Activated naive CD8-positive, alpha-beta T cell treated with anti-CD3 and anti-CD28 coated beads, Interleukin-2, amount 10 ng/mL, durations not matched to agents 7 days and 5 days (primary cell): ENCODE results near the gene HRH1. TPM values are rescaled to one million over a fixed set of nuclear protein-coding genes. Genes with fewer than 3 reads are reported as not detected.

Source experiments
- ATAC-seq: fragments of 150-1000 bp; cut with Tn5 transposase; one replicate; pipeline ENCODE4 v1.10.0; 2021; ENCODE audit warnings: low read depth, moderate library complexity
- POLR2A ChIA-PET: fragments of 350-600 bp; sonication (Branson Sonifier 250); formaldehyde crosslinking; loops from one replicate; lab custom pipeline; 2021; ENCODE audit warnings: antibody characterized with exemption; lab: Charles Lee
- DNase-seq: peaks from one replicate; pipeline ENCODE4 v3.0.0; 2021
- H3K27ac Mint-ChIP-seq: one replicate; pipeline ENCODE4 v1.8.0; 2022; ENCODE audit warnings: mild to moderate bottlenecking, mixed read lengths
- H3K27me3 Mint-ChIP-seq: one replicate; pipeline ENCODE4 v1.8.0; 2022; ENCODE audit warnings: mild to moderate bottlenecking, moderate library complexity, mixed read lengths
- H3K36me3 Mint-ChIP-seq: one replicate; pipeline ENCODE4 v1.8.0; 2021; ENCODE audit warnings: mild to moderate bottlenecking, mixed read lengths
- H3K4me1 Mint-ChIP-seq: one replicate; pipeline ENCODE4 v1.8.0; 2021; ENCODE audit warnings: mixed read lengths
- H3K4me3 Mint-ChIP-seq: one replicate; pipeline ENCODE4 v1.8.0; 2022; ENCODE audit warnings: mild to moderate bottlenecking, moderate library complexity, mixed read lengths
- H3K9me3 Mint-ChIP-seq: one replicate; pipeline ENCODE4 v1.8.0; 2021; ENCODE audit warnings: mixed read lengths
- total RNA-seq, 2 experiments: library from RNA; stranded (reverse); gene quantifications; one replicate each; pipeline ENCODE4 v1.2.3, GENCODE V29; 2021

Gene HRH1
- total RNA-seq, 2 experiments from 2014 or later, result 0.36 to 0.45 TPM

DNA sequence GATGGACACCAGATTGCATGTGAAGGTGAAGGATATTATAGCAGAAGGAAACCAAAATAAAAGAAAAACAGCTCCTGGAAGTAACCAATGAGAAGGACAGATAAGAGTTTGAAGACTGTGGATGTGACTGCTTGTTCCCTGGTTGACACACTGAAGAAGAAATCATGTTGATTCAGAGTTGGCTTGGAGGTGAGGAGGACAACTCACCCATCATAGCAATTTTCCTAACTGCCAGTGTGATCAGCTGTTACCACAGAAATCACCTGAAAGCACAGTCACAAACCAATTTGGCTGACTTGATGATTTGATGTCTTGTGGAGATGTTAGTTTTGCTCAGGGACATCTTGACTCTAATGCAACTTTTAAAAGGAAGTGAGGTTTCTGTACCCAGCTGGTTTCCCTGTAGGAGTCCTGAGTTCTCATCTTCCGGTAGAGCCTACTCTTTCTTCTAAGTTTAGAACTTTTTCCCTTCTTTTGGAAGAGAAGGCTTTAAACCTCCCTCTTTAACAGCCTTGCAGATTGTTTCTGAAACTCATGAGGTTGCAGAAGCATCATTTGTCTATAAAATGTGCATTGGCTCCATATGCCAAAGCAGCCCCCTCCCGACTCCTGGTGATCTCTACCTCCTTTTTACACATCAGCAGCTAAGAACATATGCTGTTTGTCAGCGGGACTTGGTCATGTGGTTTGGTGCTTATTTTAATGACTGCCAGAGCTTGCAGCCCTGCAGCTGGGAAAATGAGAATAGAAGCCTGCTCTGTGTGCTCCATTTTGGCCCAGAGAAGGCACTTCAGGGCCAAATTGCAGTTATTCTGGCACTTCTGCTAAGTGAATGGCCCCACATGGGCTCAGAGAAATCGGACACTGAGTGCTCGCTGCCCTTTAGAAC is 128.2 kb downstream of the HRH1 start:
- POLR2A ChIA-PET, result interaction anchor here (1.9 kb wide), 1 partner anchor 10 kb away, joined by 8 read pairs; the partner anchor contains the start of gene ATG7
- no peak overlapping the region for H3K4me3 Mint-ChIP-seq
- ATAC-seq, result no peak
- H3K4me1 Mint-ChIP-seq, result peaks cover 11% of the 10 kb centered on the region
- no peak overlapping the region for H3K27ac Mint-ChIP-seq
- peaks cover 24% of the 10 kb centered on the region for H3K36me3 Mint-ChIP-seq
- no peak for DNase-seq
- H3K9me3 Mint-ChIP-seq, result no peaks in the 10 kb centered on the region
- no peaks in the 10 kb centered on the region for H3K27me3 Mint-ChIP-seq

DNA sequence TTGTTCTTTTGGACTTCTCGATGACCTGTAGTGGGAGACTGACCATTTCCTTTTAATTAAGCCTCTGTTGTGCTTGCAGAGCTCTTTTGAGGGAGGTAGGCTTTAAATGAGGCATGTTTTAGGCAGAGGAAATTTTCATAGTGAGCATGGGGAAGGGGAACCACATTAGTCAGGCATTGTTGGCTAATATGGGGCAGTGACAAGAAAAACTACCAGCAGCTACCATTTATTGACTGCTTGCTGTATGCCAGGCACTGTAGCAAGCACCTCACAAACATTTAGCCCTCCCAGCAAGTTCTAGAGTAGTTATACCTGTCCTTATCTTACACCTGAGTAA is 128.8 kb downstream of the HRH1 start:
- ATAC-seq (no peak), DNase-seq (no peak)
- no peak overlapping the region for H3K4me3 Mint-ChIP-seq
- no peaks in the 10 kb centered on the region for H3K27me3 Mint-ChIP-seq
- peaks cover 14% of the 10 kb centered on the region for H3K4me1 Mint-ChIP-seq
- no peak overlapping the region for H3K27ac Mint-ChIP-seq
- no peaks in the 10 kb centered on the region for H3K9me3 Mint-ChIP-seq
- peaks cover 22% of the 10 kb centered on the region for H3K36me3 Mint-ChIP-seq
- POLR2A ChIA-PET, result no interaction called here

DNA sequence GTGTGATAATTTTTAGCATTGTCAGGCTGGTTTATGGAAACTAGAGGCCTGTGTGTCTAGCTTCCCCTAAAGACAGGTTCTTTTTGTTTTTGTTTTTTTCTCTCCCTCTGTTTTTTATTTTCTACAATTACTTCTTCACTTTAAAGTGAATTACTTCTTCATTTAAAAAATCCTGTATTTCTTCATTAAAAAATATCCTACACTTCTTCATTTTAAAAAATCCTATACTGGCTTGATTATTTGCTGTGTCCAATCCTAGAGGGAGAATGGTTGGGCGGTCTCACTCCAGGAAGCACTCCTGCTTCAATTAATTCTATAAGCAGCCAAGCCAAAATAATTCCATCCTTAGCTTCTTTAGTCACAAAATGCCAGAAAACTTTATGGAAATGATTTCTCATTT is 129.7 kb downstream of the HRH1 start:
- Mint-ChIP-seq H3K9me3 (no peaks in the 10 kb centered on the region), H3K4me1 (peaks cover 19% of the 10 kb centered on the region), H3K4me3 (no peak overlapping the region), H3K36me3 (peaks cover 19% of the 10 kb centered on the region), H3K27ac (no peak overlapping the region), H3K27me3 (no peaks in the 10 kb centered on the region)
- ATAC-seq (no peak), DNase-seq (no peak)
- POLR2A ChIA-PET, result interaction anchor here (9.0 kb wide), 1 partner anchor 11 kb away, joined by 96 read pairs; the partner anchor contains the start of gene ATG7

DNA sequence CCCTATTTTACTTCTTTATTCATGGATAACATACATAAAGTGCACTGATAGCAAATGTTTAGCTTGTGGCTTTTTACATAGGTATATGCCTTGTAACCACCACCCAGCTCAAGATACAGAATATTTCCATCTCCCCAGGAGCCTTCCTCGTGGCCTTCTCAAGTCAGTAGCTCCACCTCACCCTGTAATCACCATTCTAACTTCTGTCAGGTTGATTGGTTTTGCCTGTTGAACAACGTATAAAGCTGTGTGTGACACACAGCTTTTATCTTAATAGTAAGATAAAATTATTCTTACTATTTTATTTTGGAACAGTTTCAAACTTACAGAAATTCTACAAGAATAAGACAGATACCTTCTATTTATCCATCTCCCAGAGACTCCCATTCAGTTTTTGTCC is 131.2 kb downstream of the HRH1 start:
- H3K36me3 Mint-ChIP-seq, result peaks cover 19% of the 10 kb centered on the region
- no peaks in the 10 kb centered on the region for H3K9me3 Mint-ChIP-seq
- no peak overlapping the region for H3K4me3 Mint-ChIP-seq
- POLR2A ChIA-PET, result interaction anchor here (0.7 to 9.0 kb wide), 2 partner anchors 12 to 43 kb away, joined by 5 to 96 read pairs; partner anchors contain the start of gene ATG7
- no peak overlapping the region for H3K27ac Mint-ChIP-seq
- DNase-seq, result no peak
- peaks cover 33% of the 10 kb centered on the region for H3K4me1 Mint-ChIP-seq
- no peak for ATAC-seq
- no peaks in the 10 kb centered on the region for H3K27me3 Mint-ChIP-seq

DNA sequence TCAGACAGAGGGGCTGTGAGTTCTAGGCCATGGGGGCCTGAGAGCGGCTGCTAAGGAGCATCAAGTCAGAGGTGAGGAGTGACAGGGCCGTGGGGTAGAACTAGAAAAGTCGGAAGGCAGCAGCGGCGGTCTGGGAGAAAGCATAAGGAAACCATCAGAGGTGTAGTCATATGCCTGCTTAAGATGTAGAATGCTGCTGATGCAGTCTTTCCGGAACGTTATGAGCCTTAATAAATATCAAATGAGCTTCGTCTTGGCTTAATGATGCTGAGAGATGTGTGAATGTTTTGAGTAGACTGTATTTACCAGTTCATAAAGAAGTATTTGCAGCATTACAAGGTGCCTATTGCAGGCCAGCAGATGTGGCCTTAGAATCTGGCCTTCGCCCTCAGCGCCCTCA is 133.1 kb downstream of the HRH1 start:
- Mint-ChIP-seq H3K9me3 (no peaks in the 10 kb centered on the region), H3K4me3 (no peak overlapping the region), H3K4me1 (peaks cover 44% of the 10 kb centered on the region), H3K27me3 (no peaks in the 10 kb centered on the region), H3K27ac (peak overlapping the region; percentile 17), H3K36me3 (peaks cover 26% of the 10 kb centered on the region)
- ATAC-seq (no peak), DNase-seq (no peak)
- POLR2A ChIA-PET, result interaction anchor here (0.6 to 9.0 kb wide), 2 partner anchors 14 to 1556 kb away, joined by 4 to 96 read pairs; partner anchors contain the start of genes ATG7 and BRPF1

DNA sequence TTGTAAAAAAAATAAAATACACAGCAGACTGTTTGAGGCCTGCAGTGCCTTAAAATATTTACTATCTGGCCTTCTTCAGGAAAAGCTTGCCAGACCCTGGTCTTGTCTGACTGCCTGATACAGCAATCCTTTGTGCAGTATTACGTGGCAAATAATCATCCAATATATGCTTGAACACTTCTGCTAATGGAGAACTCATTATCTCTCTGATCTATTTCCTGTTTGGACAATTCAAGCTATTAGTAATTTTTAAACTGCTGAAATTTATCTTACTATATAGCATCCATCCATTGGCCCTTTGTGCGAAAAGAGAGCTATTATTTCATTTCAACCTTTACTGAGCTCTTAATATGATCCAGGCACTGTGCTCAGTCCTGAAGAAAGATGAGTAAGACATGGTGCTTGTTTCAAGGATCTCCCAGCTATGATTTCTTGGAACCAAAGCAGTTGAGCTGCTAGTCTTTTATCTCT is 133.8 kb downstream of the HRH1 start:
- Mint-ChIP-seq H3K27me3 (no peaks in the 10 kb centered on the region), H3K4me3 (no peak overlapping the region), H3K9me3 (no peaks in the 10 kb centered on the region), H3K27ac (peak overlapping the region; percentile 99), H3K36me3 (peaks cover 26% of the 10 kb centered on the region), H3K4me1 (peaks cover 46% of the 10 kb centered on the region)
- DNase-seq (no peak), ATAC-seq (no peak)
- POLR2A ChIA-PET, result interaction anchor here (0.6 to 9.0 kb wide), 4 partner anchors 12 to 1365 kb away, joined by 3 to 96 read pairs (median 4); partner anchors contain the start of gene ATG7

DNA sequence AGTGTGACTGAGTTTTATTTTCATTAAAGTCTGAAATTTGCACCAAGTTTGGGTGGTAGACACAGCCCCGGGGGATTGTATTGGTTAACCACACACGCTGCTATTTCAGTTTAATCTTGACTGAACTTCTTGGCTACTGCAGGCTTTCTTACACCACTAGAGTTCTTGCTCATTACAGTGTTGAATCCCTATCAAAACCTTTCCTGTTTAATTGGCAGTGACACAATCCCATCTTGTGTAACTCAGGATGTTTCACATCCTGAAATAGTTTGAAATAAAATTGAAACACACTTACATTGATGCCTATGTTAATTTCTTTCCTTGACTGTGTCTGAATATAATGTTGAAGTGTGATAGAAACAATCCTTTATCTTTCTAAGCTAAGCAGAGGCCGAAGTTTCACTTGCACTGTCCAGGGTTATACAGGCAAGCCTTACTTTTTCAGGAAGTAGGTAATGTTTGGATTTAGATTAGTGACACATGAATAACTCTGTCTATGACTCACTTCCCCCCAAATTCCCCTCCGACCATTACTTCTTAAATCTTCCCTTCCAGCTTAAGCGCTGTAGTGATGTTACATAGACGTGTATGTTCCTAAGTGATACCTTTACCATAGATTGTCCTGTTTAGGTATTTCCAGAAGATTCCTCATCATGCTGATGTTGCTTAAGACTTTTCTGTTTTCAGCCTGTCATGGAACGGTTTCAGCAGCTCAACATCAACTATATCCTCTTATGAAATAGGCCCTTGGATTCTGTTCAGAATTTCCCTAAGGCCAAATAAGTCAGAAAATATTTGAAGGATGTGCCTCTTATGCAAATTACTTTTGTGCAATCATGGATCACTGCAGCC is 134.7 kb downstream of the HRH1 start:
- H3K4me3 Mint-ChIP-seq, result peak overlapping the region; percentile 61
- no peak for DNase-seq
- no peaks in the 10 kb centered on the region for H3K27me3 Mint-ChIP-seq
- POLR2A ChIA-PET, result interaction anchor here (0.6 to 9.0 kb wide), 6 partner anchors 12 to 1365 kb away, joined by 3 to 96 read pairs (median 4); partner anchors contain the start of gene ATG7
- no peaks in the 10 kb centered on the region for H3K9me3 Mint-ChIP-seq
- H3K4me1 Mint-ChIP-seq, result peaks cover 46% of the 10 kb centered on the region
- H3K36me3 Mint-ChIP-seq, result peaks cover 26% of the 10 kb centered on the region
- ATAC-seq, result peak; percentile 32
- H3K27ac Mint-ChIP-seq, result peak overlapping the region; percentile 99

DNA sequence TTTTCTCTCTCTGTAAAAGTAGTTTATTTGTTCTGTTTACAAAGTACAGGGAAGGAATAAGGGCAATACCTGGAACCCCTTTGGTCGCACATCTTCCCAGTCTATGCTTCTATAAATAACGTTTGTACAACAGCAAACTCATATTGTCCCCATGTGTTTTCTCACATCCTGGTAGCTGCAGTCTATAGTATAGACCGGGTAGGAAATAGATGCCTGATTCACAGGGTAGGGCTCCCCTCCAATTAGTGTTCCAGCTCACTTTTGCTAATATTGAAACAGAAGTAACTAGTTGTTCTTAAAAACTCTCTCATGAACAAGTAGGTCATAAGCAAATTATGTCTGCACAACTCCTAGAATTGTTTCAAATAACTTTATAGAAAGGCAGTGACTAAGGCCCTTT is 135.6 kb downstream of the HRH1 start:
- Mint-ChIP-seq H3K27ac (peak overlapping the region; percentile 99), H3K9me3 (no peaks in the 10 kb centered on the region), H3K4me3 (no peak overlapping the region), H3K36me3 (peaks cover 26% of the 10 kb centered on the region), H3K4me1 (peaks cover 46% of the 10 kb centered on the region), H3K27me3 (no peaks in the 10 kb centered on the region)
- ATAC-seq (no peak), DNase-seq (no peak)
- POLR2A ChIA-PET, result interaction anchor here (1.3 to 9.0 kb wide), 3 partner anchors 15 to 17 kb away, joined by 3 to 96 read pairs (median 5); partner anchors contain the start of gene ATG7

DNA sequence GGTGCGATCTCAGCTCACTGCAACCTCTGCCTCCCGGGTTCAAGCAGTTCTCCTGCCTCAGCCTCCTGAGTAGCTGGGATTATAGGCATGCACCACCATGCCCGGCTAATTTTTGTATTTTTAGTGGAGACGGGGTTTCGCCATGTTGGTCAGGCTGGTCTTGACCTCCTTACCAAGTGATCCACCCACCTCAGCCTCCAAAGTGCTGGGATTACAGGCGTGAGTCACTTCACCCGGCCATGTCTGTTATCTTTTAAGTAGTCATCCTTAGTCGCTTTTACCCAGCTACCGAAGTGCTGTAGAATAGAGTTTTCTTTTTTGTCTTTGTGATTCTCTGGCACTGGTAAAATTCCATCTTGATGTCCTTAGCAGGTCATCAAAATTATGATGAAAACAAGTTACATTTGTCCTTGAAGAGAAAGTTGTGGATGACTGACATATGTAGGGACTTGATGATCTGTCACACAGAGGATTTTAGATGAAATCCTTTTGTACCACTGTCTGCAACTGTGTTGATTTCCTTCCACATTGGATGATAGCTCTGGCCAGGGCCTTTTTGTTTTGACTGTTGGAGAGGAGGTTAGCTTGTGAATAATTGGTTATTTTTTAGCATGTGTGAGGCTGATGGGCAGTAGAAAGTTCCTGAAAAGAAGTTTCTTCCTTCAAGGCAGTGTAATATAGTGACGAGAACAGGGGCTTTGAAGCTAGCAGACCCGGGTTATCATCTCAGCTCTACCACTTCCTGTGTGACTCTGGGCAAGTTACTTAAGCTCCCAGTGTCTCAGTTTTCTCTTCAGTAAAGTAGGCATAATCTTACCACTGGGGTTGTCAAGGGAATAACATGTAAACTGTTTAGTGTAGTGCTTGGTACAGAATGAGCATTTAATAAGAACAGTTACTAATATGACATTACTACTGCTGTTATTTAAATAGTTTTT is 136.7 kb downstream of the HRH1 start:
- Mint-ChIP-seq H3K4me3 (peak overlapping the region; percentile 83), H3K27ac (peak overlapping the region; percentile 99), H3K36me3 (peaks cover 26% of the 10 kb centered on the region), H3K4me1 (peaks cover 46% of the 10 kb centered on the region), H3K9me3 (no peaks in the 10 kb centered on the region), H3K27me3 (no peaks in the 10 kb centered on the region)
- DNase-seq (no peak), ATAC-seq (peak; percentile 92)
- POLR2A ChIA-PET, result interaction anchor here (1.3 to 9.0 kb wide), 4 partner anchors 10 to 18 kb away, joined by 3 to 96 read pairs (median 9); partner anchors contain the start of gene ATG7

DNA sequence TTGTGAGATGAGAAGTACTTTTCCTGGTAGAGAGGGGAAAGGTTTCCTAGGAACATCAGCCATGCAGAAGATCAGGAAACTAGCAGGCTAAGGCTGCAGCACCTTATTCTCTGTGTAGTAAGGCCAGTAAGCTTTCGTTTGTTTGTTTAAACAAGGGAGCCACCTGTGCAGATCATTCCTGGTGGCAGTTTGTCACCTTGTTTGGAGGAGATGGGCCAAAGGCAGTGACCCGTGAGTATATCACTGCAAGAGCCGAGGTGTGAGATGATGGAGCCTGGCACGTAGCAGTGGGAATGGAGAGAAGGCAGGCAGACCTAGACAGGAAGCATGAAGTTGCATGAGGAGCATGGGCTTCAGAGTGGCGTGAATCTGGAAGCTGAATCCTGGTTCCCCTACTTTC is 137.5 kb downstream of the HRH1 start:
- DNase-seq (no peak), ATAC-seq (peak; percentile 7)
- peaks cover 25% of the 10 kb centered on the region for H3K36me3 Mint-ChIP-seq
- peak overlapping the region; percentile 83 for H3K4me3 Mint-ChIP-seq
- peaks cover 44% of the 10 kb centered on the region for H3K4me1 Mint-ChIP-seq
- POLR2A ChIA-PET, result interaction anchor here (1.3 to 9.0 kb wide), 4 partner anchors 10 to 19 kb away, joined by 3 to 96 read pairs (median 9); partner anchors contain the start of gene ATG7
- H3K9me3 Mint-ChIP-seq, result no peaks in the 10 kb centered on the region
- H3K27me3 Mint-ChIP-seq, result no peaks in the 10 kb centered on the region
- peak overlapping the region; percentile 99 for H3K27ac Mint-ChIP-seq

DNA sequence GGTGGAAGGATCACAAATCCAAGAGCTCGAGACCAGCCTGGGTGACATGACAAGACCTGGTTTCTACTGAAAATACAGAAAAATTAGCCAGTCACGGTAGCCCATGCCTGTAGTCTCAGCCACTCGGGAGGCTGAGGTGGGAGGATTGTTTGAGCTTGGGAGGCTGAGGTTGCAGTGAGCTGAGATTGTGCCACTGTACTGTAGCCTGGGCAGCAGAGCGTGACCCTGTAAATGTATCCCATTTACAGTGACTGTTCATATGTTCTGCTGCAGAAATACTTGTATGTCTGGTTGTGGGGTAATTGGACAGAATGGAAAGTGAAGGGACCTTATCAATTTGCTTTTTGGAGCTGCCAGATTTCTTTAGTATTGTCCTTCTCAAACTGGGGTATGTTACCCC is 142.8 kb downstream of the HRH1 start:
- H3K9me3 Mint-ChIP-seq, result no peaks in the 10 kb centered on the region
- DNase-seq, result no peak
- H3K27me3 Mint-ChIP-seq, result no peaks in the 10 kb centered on the region
- no peak overlapping the region for H3K4me3 Mint-ChIP-seq
- no peak for ATAC-seq
- H3K27ac Mint-ChIP-seq, result no peak overlapping the region
- POLR2A ChIA-PET, result no interaction called here
- peaks cover 27% of the 10 kb centered on the region for H3K36me3 Mint-ChIP-seq
- peaks cover 15% of the 10 kb centered on the region for H3K4me1 Mint-ChIP-seq

DNA sequence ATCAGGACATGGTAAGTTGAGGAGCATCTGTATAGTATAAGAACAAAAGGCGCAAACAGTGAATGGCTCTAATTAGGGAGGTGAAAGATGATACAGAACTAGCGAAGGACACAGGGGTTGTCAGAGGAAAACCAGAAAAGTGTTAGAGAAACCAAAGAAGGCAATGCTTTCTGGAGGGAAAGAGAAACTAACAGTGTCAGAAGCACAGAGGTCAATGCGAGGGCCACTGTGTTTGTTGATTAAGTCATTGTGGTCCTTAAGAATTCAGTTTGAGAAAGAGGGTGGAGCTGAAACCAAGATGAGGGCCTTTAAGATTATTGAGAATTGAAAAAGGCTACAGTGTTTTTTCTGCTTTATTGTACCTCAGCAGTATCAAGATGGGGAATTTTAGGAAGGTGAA is 146.7 kb downstream of the HRH1 start:
- ATAC-seq (peak; percentile 81), DNase-seq (no peak)
- H3K4me1 Mint-ChIP-seq, result peaks cover 23% of the 10 kb centered on the region
- H3K36me3 Mint-ChIP-seq, result peaks cover 44% of the 10 kb centered on the region
- H3K27ac Mint-ChIP-seq, result peak overlapping the region; percentile 73
- no peaks in the 10 kb centered on the region for H3K27me3 Mint-ChIP-seq
- peak overlapping the region; percentile 26 for H3K4me3 Mint-ChIP-seq
- H3K9me3 Mint-ChIP-seq, result no peaks in the 10 kb centered on the region
- POLR2A ChIA-PET, result interaction anchor here (1.0 kb wide), 2 partner anchors 10 to 13 kb away, joined by 3 to 4 read pairs; no protein-coding TSS in a partner anchor
